ENCODE measurements around the gene PAIP2B. TPM values are rescaled to one million over a fixed set of nuclear protein-coding genes. Genes with fewer than 3 reads are reported as not detected.
"Not testable (repeated sequence)": the region's sequence is repeated elsewhere in the genome, so short reads cannot be mapped to it uniquely, and the experiment has no call there.

PAIP2B gene
- total and polyA plus RNA-seq, 9 of the 15 experiments (the other 6 are each of a cell fraction or from before 2014, with no cell fraction given) = 0.18 to 0.38 (median 0.25) TPM

DNA sequence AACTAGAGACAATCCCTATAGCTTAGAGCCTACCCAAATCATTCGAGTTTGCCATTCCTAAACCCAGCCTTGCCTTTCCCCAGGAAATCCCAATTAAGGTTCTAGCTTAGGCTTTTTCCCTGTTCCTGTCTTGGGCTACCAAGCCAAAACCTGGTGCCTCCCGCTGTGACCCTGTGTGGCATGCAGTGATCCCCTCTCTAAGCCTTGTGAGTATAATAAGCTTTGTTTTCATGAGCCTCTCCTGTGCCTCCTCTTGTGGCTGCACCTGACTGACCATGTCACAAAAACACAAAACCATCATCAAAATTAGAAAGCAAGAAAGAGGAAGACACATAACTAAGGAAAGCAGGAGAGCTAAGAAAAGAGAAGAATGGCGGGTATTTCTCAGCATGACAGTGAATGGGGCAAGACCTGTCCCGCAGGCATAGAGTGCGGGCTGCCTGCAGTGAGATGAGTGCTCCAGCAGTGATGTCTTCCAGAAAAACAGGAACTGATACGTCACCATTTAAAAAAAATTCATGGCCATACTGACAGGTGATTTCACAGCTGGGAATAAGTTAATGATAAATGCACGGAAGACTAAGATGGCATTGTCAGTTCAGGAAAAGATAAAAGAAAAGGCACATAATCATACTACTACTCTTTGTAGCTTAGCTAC, 9.2 kb upstream of the PAIP2B start:
- in situ Hi-C loops (cut with MboI) (no loop called here), intact Hi-C loops (cut with micrococcal nuclease) (no loop called here)
- Histone ChIP-seq H3K4me3 (no peak overlapping the region), H3K9me1 (ENCODE audit: control insufficient read depth, insufficient read depth, low read length) (no peaks in the 10 kb centered on the region), H3K9me3 (replicated peaks; ENCODE audit: control insufficient read depth, insufficient read depth, low read depth, low read length) (0 out of 2 replicates have a peak, but pooled peaks cover 3% of the 10 kb centered on the region), H3K27ac (ENCODE audit: extremely low read depth, low read depth, low read length) (no peak overlapping the region), H2AFZ (ENCODE audit: low read depth, low read length) (no peak overlapping the region), H3K4me2 (ENCODE audit: insufficient read depth, low read length) (no peak overlapping the region), H3K4me1 (replicated peaks in 1 of 2; ENCODE audit: control insufficient read depth in 2 of 2, insufficient read depth in 2 of 2, low read length in 2 of 2) (no peaks in the 10 kb centered on the region), H3K27me3 (ENCODE audit: control insufficient read depth in 2 of 2, insufficient read depth in 2 of 2, low read length in 2 of 2) (peaks cover 5 to 18% of the 10 kb centered on the region in 2 experiments; a peak in 4 of 5 replicates), H3K36me3 (ENCODE audit: control insufficient read depth, insufficient read depth, low read length) (no peaks in the 10 kb centered on the region), H3K79me2 (ENCODE audit: control insufficient read depth, insufficient read depth, low read length) (no peaks in the 10 kb centered on the region), H3K9ac (ENCODE audit: insufficient read depth in 1 of 2, low read depth in 2 of 2, low read length in 2 of 2) (no peak overlapping the region), H4K20me1 (replicated peaks; ENCODE audit: control insufficient read depth, insufficient read depth, low read length) (0 out of 2 replicates have a peak, but pooled peaks cover 3% of the 10 kb centered on the region)
- ATAC-seq = no peak
- no TSS peak for BruUV-seq (replicated peaks)
- no peak for DNase-seq (ENCODE audit: extremely low read depth in 1 of 4, low spot score in 3 of 4)
- ChIA-PET POLR2A (interaction anchor here (0.7 to 2.3 kb wide), 3 partner anchors 9 to 42 kb away, joined by 3 to 9 read pairs (median 3); partner anchors contain the start of gene PAIP2B), CTCF (ENCODE audit: low intra/inter-chr PET ratio) (no interaction called here)
- 3% methylated on average over 7 of the region's 7 CpGs for WGBS (ENCODE audit: insufficient coverage, low coverage, missing lambda C conversion rate)
- no peak for FAIRE-seq
- 0 out of 2 replicates have a peak, but pooled peaks have one; percentile 48 for TF ChIP-seq ZNF384 (IDR thresholded peaks at IDR 0.05; ENCODE audit: low read depth, low read length)
- TF ChIP-seq SPI1 (IDR thresholded peaks at IDR 0.05; ENCODE audit: borderline replicate concordance, low read depth, low read length) = peak; percentile 58
- no peak for TF ChIP-seq GTF3C2 (IDR thresholded peaks at IDR 0.05; ENCODE audit: borderline replicate concordance, extremely low read depth, insufficient read length)
- 0 out of 2 replicates have a peak, but pooled peaks have one; percentile 20 for TF ChIP-seq CREM (IDR thresholded peaks at IDR 0.05; ENCODE audit: low read depth)

DNA sequence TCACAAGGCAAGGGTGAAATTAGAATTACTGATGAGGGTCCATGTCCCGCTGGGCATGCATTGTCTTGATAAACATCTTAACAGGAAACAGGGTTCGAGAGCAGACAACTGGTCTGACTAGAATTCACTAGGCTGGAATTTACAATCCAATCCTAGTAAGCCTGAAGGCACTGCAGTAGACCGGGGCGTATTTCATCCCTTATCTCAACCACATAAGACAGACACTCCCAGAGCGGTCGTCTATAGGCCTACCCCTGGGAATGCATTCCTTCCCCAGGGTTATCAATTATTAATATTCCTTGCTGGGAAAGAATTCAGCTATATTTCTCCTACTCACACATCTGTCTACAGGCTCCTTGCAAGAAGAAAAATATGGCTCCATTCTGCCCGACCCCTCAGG, 6.2 kb upstream of the PAIP2B start:
- H2AFZ ChIP-seq (ENCODE audit: low read depth, low read length); BruUV-seq (replicated peaks); H3K4me2 ChIP-seq (ENCODE audit: insufficient read depth, low read length); H4K20me1 ChIP-seq (replicated peaks; ENCODE audit: control insufficient read depth, insufficient read depth, low read length); H3K27ac ChIP-seq (ENCODE audit: extremely low read depth, low read depth, low read length); H3K9me3 ChIP-seq (replicated peaks; ENCODE audit: control insufficient read depth, insufficient read depth, low read depth, low read length); FAIRE-seq; H3K36me3 ChIP-seq (ENCODE audit: control insufficient read depth, insufficient read depth, low read length); H3K9ac ChIP-seq (ENCODE audit: insufficient read depth in 1 of 2, low read depth in 2 of 2, low read length in 2 of 2); H3K79me2 ChIP-seq (ENCODE audit: control insufficient read depth, insufficient read depth, low read length); in situ Hi-C loops (cut with MboI); CTCF ChIA-PET (ENCODE audit: low intra/inter-chr PET ratio); DNase-seq (ENCODE audit: extremely low read depth in 1 of 4, low spot score in 3 of 4); POLR2A ChIA-PET; H3K4me1 ChIP-seq (replicated peaks in 1 of 2; ENCODE audit: control insufficient read depth in 2 of 2, insufficient read depth in 2 of 2, low read length in 2 of 2); intact Hi-C loops (cut with micrococcal nuclease); H3K27me3 ChIP-seq (ENCODE audit: control insufficient read depth in 2 of 2, insufficient read depth in 2 of 2, low read length in 2 of 2); H3K4me3 ChIP-seq; H3K9me1 ChIP-seq (ENCODE audit: control insufficient read depth, insufficient read depth, low read length); ATAC-seq: not testable (repeated sequence)
- 3% methylated on average over 7 of the region's 7 CpGs for WGBS (ENCODE audit: insufficient coverage, low coverage, missing lambda C conversion rate)

Data from K562 (cell line).